A673 (cell line): ENCODE results near the gene DEPDC7. TPM values are rescaled to one million over a fixed set of nuclear protein-coding genes. Genes with fewer than 3 reads are reported as not detected.
A peak's percentile ranks its signal among the peaks of the same experiment; 100 is the strongest.
"Not testable (repeated sequence)": the region's sequence is repeated elsewhere in the genome, so short reads cannot be mapped to it uniquely, and the experiment has no call there.

Source experiments
- Bru-seq: library from RNA; stranded (reverse); fragments of 400-500 nt; gene quantifications from one replicate; lab custom pipeline; 2021; lab: Mats Ljungman, UMichigan
- BruChase-seq, 2 experiments: library from RNA; stranded (reverse); fragments of 400-500 nt; gene quantifications; one replicate each; lab custom pipeline; 2021; lab: Mats Ljungman, UMichigan
- BruUV-seq: library from RNA; stranded (reverse); fragments of 400-500 nt; replicated peaks from 2 replicates; lab custom pipeline; 2021; lab: Mats Ljungman, UMichigan
- CTCF ChIA-PET: fragments of 300-600 bp; sonication (Branson Sonifier 250); formaldehyde crosslinking; loops from one replicate; lab custom pipeline; 2022; ENCODE audit warnings: antibody characterized with exemption; lab: Charles Lee
- POLR2A ChIA-PET: fragments of 300-600 bp; sonication (Branson Sonifier 250); formaldehyde crosslinking; loops from one replicate; lab custom pipeline; 2022; ENCODE audit warnings: antibody characterized with exemption; ENCODE audit not compliant: low non-redundant PET; lab: Charles Lee
- DNase-seq: peaks from one replicate; pipeline ENCODE4 v3.0.0-alpha.2; 2015; ENCODE audit warnings: low spot score
- H3K27ac ChIP-seq: fragments of 200-600 bp; sonication (generic); 2 replicates; pipeline ENCODE4 v1.5.1; 2016; ENCODE audit warnings: mixed run types, low read depth, mild to moderate bottlenecking, mixed read lengths, antibody characterized with exemption, low read length; ENCODE audit not compliant: poor library complexity, severe bottlenecking
- H3K27me3 ChIP-seq: fragments of 200-600 bp; sonication (generic); replicated peaks from 2 replicates; pipeline ENCODE4 v1.6.1; 2017; ENCODE audit warnings: mixed run types, low read depth, mild to moderate bottlenecking, mixed read lengths, antibody characterized with exemption, low read length; ENCODE audit not compliant: insufficient read depth, poor library complexity
- H3K36me3 ChIP-seq: fragments of 200-600 bp; sonication (generic); 2 replicates; pipeline ENCODE4 v1.6.1; 2016; ENCODE audit warnings: mixed run types, mild to moderate bottlenecking, mixed read lengths, antibody characterized with exemption, low read length; ENCODE audit not compliant: insufficient read depth, poor library complexity, severe bottlenecking
- H3K4me1 ChIP-seq: fragments of 200-600 bp; sonication (generic); 2 replicates; pipeline ENCODE4 v1.6.1; 2017; ENCODE audit warnings: mixed run types, mild to moderate bottlenecking, mixed read lengths, antibody characterized with exemption, low read length; ENCODE audit not compliant: insufficient read depth, poor library complexity, severe bottlenecking
- H3K4me3 ChIP-seq: fragments of 200-600 bp; sonication (generic); 2 replicates; pipeline ENCODE4 v1.5.1; 2016; ENCODE audit warnings: low read depth, mixed run types, mild to moderate bottlenecking, mixed read lengths, low read length; ENCODE audit not compliant: poor library complexity, severe bottlenecking
- H3K9me3 ChIP-seq: fragments of 200-600 bp; sonication (generic); 2 replicates; pipeline ENCODE4 v1.6.1; 2016; ENCODE audit warnings: mixed run types, low read depth, mild to moderate bottlenecking, mixed read lengths, antibody characterized with exemption, low read length; ENCODE audit not compliant: poor library complexity, severe bottlenecking
- CTCF ChIP-seq: fragments of 300-800, 200-600 bp; sonication (generic); conservative IDR thresholded peaks from 2 replicates; pipeline ENCODE4 v1.5.1; 2017; ENCODE audit warnings: low read depth, mild to moderate bottlenecking, antibody characterized with exemption, low read length, moderate library complexity, mixed read lengths
- EZH2 ChIP-seq: fragments of 200-600 bp; sonication (generic); IDR thresholded peaks from 2 replicates; pipeline ENCODE4 v1.6.1; 2017; ENCODE audit warnings: borderline replicate concordance, low read depth, mild to moderate bottlenecking, mixed read lengths, antibody characterized with exemption, low read length; ENCODE audit not compliant: poor library complexity, severe bottlenecking
- intact Hi-C: fragments of 100-400 bp; cut with micrococcal nuclease; formaldehyde crosslinking; loops from one replicate; pipeline ENCODE4 v1.10.0; 2022; ENCODE audit not compliant: unreplicated experiment
- long read RNA-seq: library from polyadenylated mRNA; stranded (forward); transcript quantifications from one replicate; pipeline ENCODE4 v2.0.0, GENCODE V29; 2022
- total RNA-seq: library from RNA; stranded (reverse); gene quantifications from 2 replicates; pipeline ENCODE4 v1.2.3, GENCODE V29; 2021

DEPDC7 gene
- total RNA-seq (11.4 and 12.4 TPM in 2 replicates), Bru-seq, nascent RNA (percentile 60 among the genes with signal in this experiment), BruChase-seq, experiment 1, labeled RNA remaining after a 2-hour chase (percentile 56 among the genes with signal in this experiment), BruChase-seq, experiment 2, labeled RNA remaining after a 6-hour chase (percentile 44 among the genes with signal in this experiment)
- long read RNA-seq, transcript DEPDC7-201 (9 exons, 1,755 nt) = major isoform, 19 of 22 reads
- long read RNA-seq, partial matches to known transcripts = 0 of 22 reads
- long read RNA-seq, other reads (novel, unspliced or antisense) = 2 of 22 reads

- peaks cover 12% of the 10 kb centered on the region for H3K4me1 ChIP-seq
- no TSS peak for BruUV-seq
- peak within 1 kb of the TSS; percentile 31 for H3K27ac ChIP-seq
- ChIA-PET CTCF (interaction anchor here (0.6 kb wide), 2 partner anchors 10 to 75 kb away, joined by 3 read pairs; no protein-coding TSS in a partner anchor), POLR2A (interaction anchor here (0.5 to 0.6 kb wide), 2 partner anchors 38 to 1239 kb away, joined by 3 read pairs; no protein-coding TSS in a partner anchor)
- H3K4me3 ChIP-seq = peak within 1 kb of the TSS; percentile 60
- peak; percentile 100 for DNase-seq
- no peaks in the 10 kb centered on the region for H3K27me3 ChIP-seq
- TF ChIP-seq CTCF (no peak), EZH2 (no peak)
- no peaks in the 10 kb centered on the region for H3K9me3 ChIP-seq
- H3K36me3 ChIP-seq = no peaks in the 10 kb centered on the region
- intact Hi-C loops = loop anchor here (2.0 kb wide), 1 partner anchor 23 kb away; the partner anchor contains the start of gene TCP11L1
These were observed at the start of gene DEPDC7 for GRCh38 chr11:33015621-33016551. DEPDC7 (plus strand) TSS chr11:33015878; CDS start chr11:33015956, 78 bp downstream.

GRCh38 chr11:32968541-32968940, 47.1 kb upstream of the DEPDC7 start:
- DNase-seq = no peak
- Histone ChIP-seq H3K36me3 (peaks cover 46% of the 10 kb centered on the region), H3K4me3 (no peak overlapping the region), H3K27me3 (no peaks in the 10 kb centered on the region), H3K27ac (no peak overlapping the region), H3K9me3 (no peaks in the 10 kb centered on the region), H3K4me1 (no peaks in the 10 kb centered on the region)
- POLR2A ChIA-PET = interaction anchor here (0.5 kb wide), 1 partner anchor 732 kb away, joined by 9 read pairs; the partner anchor contains the start of gene C11orf91
- TF ChIP-seq CTCF (no peak), EZH2 (no peak)
- intact Hi-C loops = no loop called here
- CTCF ChIA-PET = interaction anchor here (0.5 to 1.2 kb wide), 3 partner anchors 16 to 97 kb away, joined by 4 read pairs; partner anchors contain the start of gene QSER1
- BruUV-seq = no TSS peak

- CTCF ChIA-PET, H3K9me3 ChIP-seq, DNase-seq, H3K4me1 ChIP-seq, H3K4me3 ChIP-seq, H3K27me3 ChIP-seq, BruUV-seq, H3K27ac ChIP-seq, POLR2A ChIA-PET, intact Hi-C loops: not testable (repeated sequence)
- H3K36me3 ChIP-seq = peaks cover 55% of the 10 kb centered on the region
These were observed 43.4 kb upstream of the DEPDC7 start for GRCh38 chr11:32972233-32972632.
